Ishikawa (cell line): ENCODE results near the gene EFCAB5.

Experiments
- CEBPB ChIP-seq: IDR thresholded peaks from 2 replicates; pipeline ENCODE4 v1.6.1; 2012
- CREB1 ChIP-seq: IDR thresholded peaks from 2 replicates; pipeline ENCODE4 v1.6.1; 2012; ENCODE audit warnings: low read depth
- EP300 ChIP-seq: IDR thresholded peaks from 2 replicates; pipeline ENCODE4 v1.6.1; 2012; ENCODE audit warnings: borderline replicate concordance
- FOXM1 ChIP-seq: IDR thresholded peaks from 2 replicates; pipeline ENCODE4 v1.6.1; 2012; ENCODE audit warnings: low read depth, borderline replicate concordance
- MAX ChIP-seq: IDR thresholded peaks from 2 replicates; pipeline ENCODE4 v1.6.1; 2012
- RAD21 ChIP-seq: IDR thresholded peaks from 2 replicates; pipeline ENCODE4 v1.6.1; 2012; ENCODE audit warnings: low read depth
- TCF12 ChIP-seq: IDR thresholded peaks from 2 replicates; pipeline ENCODE4 v1.6.1; 2012; ENCODE audit warnings: low read depth
- TEAD4 ChIP-seq: IDR thresholded peaks from 2 replicates; pipeline ENCODE4 v1.6.1; 2012
- YY1 ChIP-seq: IDR thresholded peaks from 2 replicates; pipeline ENCODE4 v1.6.1; 2012; ENCODE audit warnings: low read depth
- TF ChIP-seq, protein P1 (sequence below): IDR thresholded peaks from 2 replicates; pipeline ENCODE4 v1.6.1; 2012; ENCODE audit warnings: low read depth, mild to moderate bottlenecking

DNA sequence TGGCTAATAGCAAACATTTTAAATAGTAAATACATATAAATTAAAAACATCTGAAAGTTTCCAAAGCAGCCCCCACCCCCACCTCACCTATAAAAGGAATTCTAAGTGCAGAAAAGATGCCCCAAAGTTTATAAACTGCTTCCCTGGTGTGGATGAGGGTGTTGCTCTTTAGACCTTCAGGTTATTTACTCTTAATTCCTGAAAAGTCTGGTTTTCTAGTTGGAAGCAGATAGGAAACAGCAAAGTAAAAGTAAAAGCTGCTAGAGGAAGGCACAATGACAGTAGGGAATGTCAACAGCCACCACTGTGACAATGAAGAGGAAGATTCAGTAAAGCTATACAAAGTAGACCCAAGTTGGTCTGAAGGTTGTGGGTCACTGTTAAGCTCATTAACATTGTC, 49.2 kb upstream of the EFCAB5 start:
- no peak for TF ChIP-seq CEBPB
- no peak for TF ChIP-seq CREB1
- no peak for TF ChIP-seq FOXM1
- TF ChIP-seq, protein P1, sequence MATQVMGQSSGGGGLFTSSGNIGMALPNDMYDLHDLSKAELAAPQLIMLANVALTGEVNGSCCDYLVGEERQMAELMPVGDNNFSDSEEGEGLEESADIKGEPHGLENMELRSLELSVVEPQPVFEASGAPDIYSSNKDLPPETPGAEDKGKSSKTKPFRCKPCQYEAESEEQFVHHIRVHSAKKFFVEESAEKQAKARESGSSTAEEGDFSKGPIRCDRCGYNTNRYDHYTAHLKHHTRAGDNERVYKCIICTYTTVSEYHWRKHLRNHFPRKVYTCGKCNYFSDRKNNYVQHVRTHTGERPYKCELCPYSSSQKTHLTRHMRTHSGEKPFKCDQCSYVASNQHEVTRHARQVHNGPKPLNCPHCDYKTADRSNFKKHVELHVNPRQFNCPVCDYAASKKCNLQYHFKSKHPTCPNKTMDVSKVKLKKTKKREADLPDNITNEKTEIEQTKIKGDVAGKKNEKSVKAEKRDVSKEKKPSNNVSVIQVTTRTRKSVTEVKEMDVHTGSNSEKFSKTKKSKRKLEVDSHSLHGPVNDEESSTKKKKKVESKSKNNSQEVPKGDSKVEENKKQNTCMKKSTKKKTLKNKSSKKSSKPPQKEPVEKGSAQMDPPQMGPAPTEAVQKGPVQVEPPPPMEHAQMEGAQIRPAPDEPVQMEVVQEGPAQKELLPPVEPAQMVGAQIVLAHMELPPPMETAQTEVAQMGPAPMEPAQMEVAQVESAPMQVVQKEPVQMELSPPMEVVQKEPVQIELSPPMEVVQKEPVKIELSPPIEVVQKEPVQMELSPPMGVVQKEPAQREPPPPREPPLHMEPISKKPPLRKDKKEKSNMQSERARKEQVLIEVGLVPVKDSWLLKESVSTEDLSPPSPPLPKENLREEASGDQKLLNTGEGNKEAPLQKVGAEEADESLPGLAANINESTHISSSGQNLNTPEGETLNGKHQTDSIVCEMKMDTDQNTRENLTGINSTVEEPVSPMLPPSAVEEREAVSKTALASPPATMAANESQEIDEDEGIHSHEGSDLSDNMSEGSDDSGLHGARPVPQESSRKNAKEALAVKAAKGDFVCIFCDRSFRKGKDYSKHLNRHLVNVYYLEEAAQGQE: no peak
- no peak for TF ChIP-seq RAD21
- TF ChIP-seq MAX: no peak
- TF ChIP-seq TCF12: no peak
- no peak for TF ChIP-seq TEAD4
- no peak for TF ChIP-seq YY1
- TF ChIP-seq EP300: no peak
